IMR-90 (cell line): ENCODE results near the gene FAT2. TPM values are rescaled to one million over a fixed set of nuclear protein-coding genes. Genes with fewer than 3 reads are reported as not detected.

Experiments
- ATAC-seq: fragments of 200-7000 bp; cut with Tn5 transposase; 2 replicates; pipeline ENCODE4 v1.9.1; 2020; ENCODE audit warnings: low read depth, mild to moderate bottlenecking, moderate library complexity
- BruUV-seq: library from RNA; stranded (reverse); fragments of 400-500 nt; replicated peaks from 2 replicates; lab custom pipeline; 2021; lab: Mats Ljungman, UMichigan
- CTCF ChIA-PET: fragments of 300-600 bp; formaldehyde crosslinking; extraction: SDS; loops from one replicate; lab custom pipeline; 2021; ENCODE audit warnings: antibody characterized with exemption; lab: Yijun Ruan, JAX
- POLR2A ChIA-PET: fragments of 300-600 bp; sonication (Branson Sonifier 250); formaldehyde crosslinking; loops from one replicate; lab custom pipeline; 2022; ENCODE audit warnings: antibody characterized with exemption; ENCODE audit not compliant: unreplicated experiment; lab: Charles Lee
- DNase-seq: peaks from one replicate; pipeline ENCODE4 v3.0.0; 2013
- H2AFZ ChIP-seq: replicated peaks from 2 replicates; pipeline ENCODE3; 2013; ENCODE audit warnings: low read length, mild to moderate bottlenecking; ENCODE audit not compliant: poor library complexity
- H2AK5ac ChIP-seq: 2 replicates; pipeline ENCODE4 v1.6.1; 2013; ENCODE audit warnings: low read depth, low read length, inconsistent platforms
- H2AK9ac ChIP-seq: replicated peaks from 2 replicates; pipeline ENCODE3; 2013; ENCODE audit warnings: mild to moderate bottlenecking, low read depth, low read length, moderate library complexity; ENCODE audit not compliant: poor library complexity
- H2BK120ac ChIP-seq: 2 replicates; pipeline ENCODE4 v1.6.1; 2013; ENCODE audit warnings: low read depth, low read length, inconsistent platforms
- H2BK15ac ChIP-seq: 3 replicates; pipeline ENCODE4 v1.6.1; 2013; ENCODE audit warnings: low read depth, low read length, inconsistent platforms
- H2BK20ac ChIP-seq: 2 replicates; pipeline ENCODE4 v1.6.1; 2013; ENCODE audit warnings: low read depth, mild to moderate bottlenecking, inconsistent platforms, low read length, moderate library complexity
- H2BK5ac ChIP-seq: 2 replicates; pipeline ENCODE4 v1.6.1; 2013; ENCODE audit warnings: mild to moderate bottlenecking, low read depth, low read length, inconsistent platforms; ENCODE audit not compliant: poor library complexity, severe bottlenecking
- H3K14ac ChIP-seq: replicated peaks from 2 replicates; pipeline ENCODE4 v1.6.1; 2013; ENCODE audit warnings: low read depth, low read length, inconsistent platforms
- H3K18ac ChIP-seq: 2 replicates; pipeline ENCODE4 v1.6.1; 2013; ENCODE audit warnings: low read depth, low read length, control low read depth
- H3K23ac ChIP-seq: 2 replicates; pipeline ENCODE4 v1.6.1; 2013; ENCODE audit warnings: low read depth, low read length, inconsistent platforms
- H3K27ac ChIP-seq: 2 replicates; pipeline ENCODE4 v1.5.1; 2013; ENCODE audit warnings: mild to moderate bottlenecking, control low read depth, low read length; ENCODE audit not compliant: insufficient read depth
- H3K27me3 ChIP-seq: 2 replicates; pipeline ENCODE4 v1.6.1; 2013; ENCODE audit warnings: low read length; ENCODE audit not compliant: control insufficient read depth, insufficient read depth
- H3K36me3 ChIP-seq: 2 replicates; pipeline ENCODE4 v1.6.1; 2013; ENCODE audit warnings: low read length, mixed read lengths; ENCODE audit not compliant: control insufficient read depth, insufficient read depth
- H3K4ac ChIP-seq: 2 replicates; pipeline ENCODE4 v1.6.1; 2013; ENCODE audit warnings: low read depth, low read length, inconsistent platforms
- H3K4me1 ChIP-seq: 2 replicates; pipeline ENCODE4 v1.6.1; 2013; ENCODE audit warnings: low read length, mixed read lengths; ENCODE audit not compliant: control insufficient read depth, insufficient read depth
- H3K4me2 ChIP-seq: 2 replicates; pipeline ENCODE4 v1.6.1; 2013; ENCODE audit warnings: low read depth, mild to moderate bottlenecking, control low read depth, low read length, moderate library complexity
- H3K4me3 ChIP-seq: 2 replicates; pipeline ENCODE4 v1.5.1; 2013; ENCODE audit warnings: low read depth, mild to moderate bottlenecking, control low read depth, low read length, moderate library complexity; ENCODE audit not compliant: insufficient read depth
- H3K56ac ChIP-seq: 2 replicates; pipeline ENCODE4 v1.6.1; 2013; ENCODE audit warnings: low read length, inconsistent platforms; ENCODE audit not compliant: insufficient read depth; ENCODE audit errors: extremely low read depth
- H3K79me1 ChIP-seq, 2 experiments: 2 replicates each; pipeline ENCODE4 v1.6.1; 2013; ENCODE audit warnings: low read length in 2 of 2, inconsistent platforms in 1 of 2, low read depth in 1 of 2
- H3K9ac ChIP-seq: 2 replicates; pipeline ENCODE4 v1.6.1; 2013; ENCODE audit warnings: low read depth, low read length, control low read depth
- H3K9me1 ChIP-seq: 2 replicates; pipeline ENCODE4 v1.6.1; 2013; ENCODE audit warnings: low read length, inconsistent platforms; ENCODE audit not compliant: insufficient read depth
- H3K9me3 ChIP-seq: 2 replicates; pipeline ENCODE4 v1.6.1; 2013; ENCODE audit warnings: low read length; ENCODE audit not compliant: control insufficient read depth, insufficient read depth
- H4K20me1 ChIP-seq: 2 replicates; pipeline ENCODE4 v1.6.1; 2013; ENCODE audit warnings: low read length, inconsistent platforms; ENCODE audit not compliant: insufficient read depth
- H4K5ac ChIP-seq: 2 replicates; pipeline ENCODE4 v1.6.1; 2013; ENCODE audit warnings: mild to moderate bottlenecking, low read depth, low read length, control low read depth
- H4K8ac ChIP-seq, 2 experiments: 2 replicates each; pipeline ENCODE4 v1.6.1; 2013; ENCODE audit warnings: low read depth in 2 of 2, low read length in 2 of 2, control low read depth in 1 of 2, inconsistent platforms in 1 of 2
- H4K91ac ChIP-seq: 2 replicates; pipeline ENCODE4 v1.6.1; 2013; ENCODE audit warnings: low read depth, low read length, inconsistent platforms; ENCODE audit not compliant: insufficient read depth
- SMC3 ChIP-seq: fragments of 150-350 bp; IDR thresholded peaks from 2 replicates; pipeline ENCODE4 v1.6.1; 2016; ENCODE audit warnings: low read depth, mild to moderate bottlenecking, antibody characterized with exemption, low read length, moderate library complexity
- USF2 ChIP-seq: fragments of 150-350 bp; IDR thresholded peaks from 2 replicates; pipeline ENCODE4 v1.6.1; 2017; ENCODE audit warnings: mild to moderate bottlenecking, antibody characterized with exemption, low read length, low read depth
- WGBS, 2 experiments: methylation state at CpG; one replicate each; pipeline versions ENCODE4 v1.1.5 to v1.1.7; 2013; ENCODE audit warnings: missing lambda C conversion rate in 2 of 2; ENCODE audit not compliant: insufficient read length in 1 of 2; ENCODE audit errors: extremely low coverage in 2 of 2; 5-methylcytosine and 5-hydroxymethylcytosine counted together
- dilution Hi-C: fragments of 300-500 bp; cut with HindIII; formaldehyde crosslinking; loops from one replicate; pipeline ENCODE4 v1.14.3; 2018; ENCODE audit warnings: low sequenced_read_pairs; ENCODE audit not compliant: unreplicated experiment
- in situ Hi-C: fragments of 300-500 bp; cut with MboI; formaldehyde crosslinking; loops from 3 replicates; pipeline ENCODE4 v1.14.3; 2019; ENCODE audit warnings: low sequenced_read_pairs, inconsistent platforms, mixed read lengths
- intact Hi-C: fragments of 100-400 bp; cut with micrococcal nuclease; formaldehyde crosslinking; loops from 2 replicates; pipeline ENCODE4 v1.10.0; 2022
- polyA plus RNA-seq, 3 experiments: library from polyadenylated mRNA; depleted of rRNA; stranded (reverse); fragments of >200 nt; gene quantifications; 2 replicates each; pipeline ENCODE4 v1.2.3, GENCODE V29; 2012; ENCODE audit warnings: low replicate concordance in 1 of 3
- total RNA-seq: library from RNA; depleted of rRNA; stranded (reverse); fragments of >200 nt; gene quantifications from 2 replicates; pipeline ENCODE4 v1.2.3, GENCODE V29; 2012

The FAT2 gene
- total and polyA plus RNA-seq, 2 of the 4 experiments (the other 2 are of a cell fraction) = under 0.01 to 0.03 TPM

- Histone ChIP-seq H3K4me2 (no peak overlapping the region), H3K18ac (no peak overlapping the region), H4K5ac (no peak overlapping the region), H3K9me3 (no peaks in the 10 kb centered on the region), H4K8ac (no peak overlapping the region), H3K4me1 (no peaks in the 10 kb centered on the region), H3K9ac (no peak overlapping the region), H4K20me1 (no peaks in the 10 kb centered on the region), H2BK5ac (no peak overlapping the region), H2AFZ (no peak overlapping the region), H3K23ac (no peak overlapping the region), H3K36me3 (no peaks in the 10 kb centered on the region), H2BK120ac (no peak overlapping the region), H2BK15ac (no peak overlapping the region), H2BK20ac (no peak overlapping the region), H3K9me1 (no peaks in the 10 kb centered on the region), H3K4me3 (no peak overlapping the region), H2AK5ac (no peak overlapping the region), H2AK9ac (no peak overlapping the region), H3K27me3 (peaks cover 8% of the 10 kb centered on the region), H3K14ac (no peak overlapping the region), H3K27ac (no peak overlapping the region), H4K91ac (no peak overlapping the region), H3K4ac (no peak overlapping the region), H3K56ac (no peak overlapping the region), H3K79me1 (no peaks in the 10 kb centered on the region)
- WGBS, 2 experiments = no CpG with 5 or more reads among the region's 8 CpGs
- in situ Hi-C loops = no loop called here
- TF ChIP-seq SMC3 (no peak), USF2 (no peak)
- no TSS peak for BruUV-seq
- CTCF ChIA-PET = no interaction called here
- dilution Hi-C loops = no loop called here
- POLR2A ChIA-PET = no interaction called here
- no peak for DNase-seq
- intact Hi-C loops = no loop called here
- no peak for ATAC-seq
Observed at GRCh38 chr5:151562019-151562707, 29.0 kb downstream of the FAT2 start.
